T-helper 2 cell treated with Interferon-gamma antibody and Interleukin-4, amounts not matched to agents 5 μg/mL and 100 μg/mL, for 36 hours (primary cell): ENCODE results near the gene CYP39A1.

Experiments used
- DNase-seq: peaks from one replicate; pipeline ENCODE4 v3.0.0; 2021; ENCODE audit warnings: low spot score
- H3K27ac Mint-ChIP-seq: one replicate; pipeline ENCODE4 v1.8.0; 2021; ENCODE audit warnings: mild to moderate bottlenecking, mixed read lengths
- H3K27me3 Mint-ChIP-seq: one replicate; pipeline ENCODE4 v1.8.0; 2021; ENCODE audit warnings: low read depth, mixed read lengths
- H3K36me3 Mint-ChIP-seq: one replicate; pipeline ENCODE4 v1.8.0; 2021; ENCODE audit warnings: low read depth, mixed read lengths
- H3K4me1 Mint-ChIP-seq: one replicate; pipeline ENCODE4 v1.8.0; 2021; ENCODE audit warnings: low read depth, mixed read lengths
- H3K4me3 Mint-ChIP-seq: one replicate; pipeline ENCODE4 v1.8.0; 2022; ENCODE audit warnings: mild to moderate bottlenecking, moderate library complexity, mixed read lengths
- H3K9me3 Mint-ChIP-seq: one replicate; pipeline ENCODE4 v1.8.0; 2021; ENCODE audit warnings: mixed read lengths

CYP39A1 gene

DNA sequence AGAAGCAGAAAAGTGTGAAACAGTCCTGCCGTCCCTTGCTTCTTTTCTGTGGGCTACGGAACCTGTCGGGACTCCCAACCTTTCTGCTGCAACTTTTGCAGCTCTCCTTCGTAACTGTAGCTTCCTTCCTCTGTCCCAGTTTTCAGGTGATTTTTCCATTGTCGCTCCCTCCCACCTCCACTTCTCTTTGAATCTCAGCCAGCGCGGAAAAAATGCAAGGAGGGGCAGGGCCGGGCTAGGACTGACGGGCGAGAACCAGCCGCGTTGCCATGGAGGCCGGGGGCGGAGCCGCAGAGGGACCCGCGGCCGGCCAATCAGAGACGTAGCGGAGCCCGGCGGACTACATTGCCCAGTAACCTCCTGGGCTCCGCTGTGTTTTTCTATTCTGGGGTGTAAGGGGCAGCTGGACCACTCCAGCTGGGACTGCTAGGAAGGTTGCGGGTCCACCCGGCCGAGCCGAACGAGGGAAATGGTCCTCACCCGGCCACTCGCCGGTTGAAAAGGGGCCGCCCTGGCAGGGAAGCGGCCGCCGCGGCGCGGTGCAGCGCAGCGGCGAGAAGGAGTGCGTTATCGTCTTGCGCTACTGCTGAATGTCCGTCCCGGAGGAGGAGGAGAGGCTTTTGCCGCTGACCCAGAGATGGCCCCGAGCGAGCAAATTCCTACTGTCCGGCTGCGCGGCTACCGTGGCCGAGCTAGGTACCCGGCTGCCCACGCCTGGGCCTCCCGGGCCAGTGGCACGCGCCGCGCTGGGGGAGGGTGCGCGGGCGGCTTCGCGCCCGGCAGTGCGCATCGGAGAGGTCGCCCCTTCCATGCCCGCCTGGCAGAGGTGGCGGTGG lies at the start of gene CYP39A1, which contains the start of gene SLC25A27:
TSS of gene CYP39A1 (minus strand) at position 216 of the 836 bp plus-strand sequence. CDS start 236 bp downstream, outside the sequence.
TSS of gene SLC25A27 (plus strand) at position 373 of the 836 bp plus-strand sequence. CDS start at position 591, 218 bp downstream.
- peaks cover 53% of the 10 kb centered on the region for H3K27me3 Mint-ChIP-seq
- H3K27ac Mint-ChIP-seq: no peak within 1 kb of the TSS
- no peaks in the 10 kb centered on the region for H3K9me3 Mint-ChIP-seq
- H3K36me3 Mint-ChIP-seq: no peaks in the 10 kb centered on the region
- H3K4me3 Mint-ChIP-seq: peak within 1 kb of the TSS; percentile 87
- peak; percentile 84 for DNase-seq
- H3K4me1 Mint-ChIP-seq: peaks cover 17% of the 10 kb centered on the region

GRCh38 chr6:46699970-46700369 lies 47.4 kb upstream of the CYP39A1 start:
- no peak for DNase-seq
- H3K4me1 Mint-ChIP-seq: peaks cover 2% of the 10 kb centered on the region
- H3K4me3 Mint-ChIP-seq: no peak overlapping the region
- no peak overlapping the region for H3K27ac Mint-ChIP-seq
- H3K36me3 Mint-ChIP-seq: no peaks in the 10 kb centered on the region
- no peaks in the 10 kb centered on the region for H3K9me3 Mint-ChIP-seq
- H3K27me3 Mint-ChIP-seq: peaks cover 27% of the 10 kb centered on the region

GRCh38 chr6:46690911-46691451 lies 38.4 kb upstream of the CYP39A1 start:
- no peak overlapping the region for H3K4me3 Mint-ChIP-seq
- no peaks in the 10 kb centered on the region for H3K4me1 Mint-ChIP-seq
- peaks cover 20% of the 10 kb centered on the region for H3K27me3 Mint-ChIP-seq
- DNase-seq: no peak
- no peaks in the 10 kb centered on the region for H3K9me3 Mint-ChIP-seq
- no peaks in the 10 kb centered on the region for H3K36me3 Mint-ChIP-seq
- H3K27ac Mint-ChIP-seq: no peak overlapping the region

GRCh38 chr6:46690141-46690755 lies 37.6 kb upstream of the CYP39A1 start:
- no peaks in the 10 kb centered on the region for H3K9me3 Mint-ChIP-seq
- H3K27me3 Mint-ChIP-seq: peaks cover 14% of the 10 kb centered on the region
- no peak overlapping the region for H3K4me3 Mint-ChIP-seq
- H3K36me3 Mint-ChIP-seq: no peaks in the 10 kb centered on the region
- no peak for DNase-seq
- no peaks in the 10 kb centered on the region for H3K4me1 Mint-ChIP-seq
- no peak overlapping the region for H3K27ac Mint-ChIP-seq

- DNase-seq: no peak
- no peak overlapping the region for H3K27ac Mint-ChIP-seq
- H3K27me3 Mint-ChIP-seq: peaks cover 14% of the 10 kb centered on the region
- no peaks in the 10 kb centered on the region for H3K36me3 Mint-ChIP-seq
- H3K4me3 Mint-ChIP-seq: no peak overlapping the region
- no peaks in the 10 kb centered on the region for H3K4me1 Mint-ChIP-seq
- H3K9me3 Mint-ChIP-seq: no peaks in the 10 kb centered on the region
Observed at GRCh38 chr6:46689657-46690056, 37.0 kb upstream of the CYP39A1 start.

- H3K27me3 Mint-ChIP-seq: peaks cover 14% of the 10 kb centered on the region
- DNase-seq: no peak
- H3K9me3 Mint-ChIP-seq: no peaks in the 10 kb centered on the region
- no peaks in the 10 kb centered on the region for H3K36me3 Mint-ChIP-seq
- no peak overlapping the region for H3K4me3 Mint-ChIP-seq
- no peak overlapping the region for H3K27ac Mint-ChIP-seq
- H3K4me1 Mint-ChIP-seq: no peaks in the 10 kb centered on the region
Observed at GRCh38 chr6:46688966-46689335, 36.3 kb upstream of the CYP39A1 start.

GRCh38 chr6:46688117-46688965 lies 35.7 kb upstream of the CYP39A1 start:
- Mint-ChIP-seq H3K27ac (no peak overlapping the region), H3K4me1 (no peaks in the 10 kb centered on the region), H3K27me3 (peaks cover 8% of the 10 kb centered on the region), H3K4me3 (no peak overlapping the region), H3K9me3 (no peaks in the 10 kb centered on the region), H3K36me3 (no peaks in the 10 kb centered on the region)
- DNase-seq: no peak

DNA sequence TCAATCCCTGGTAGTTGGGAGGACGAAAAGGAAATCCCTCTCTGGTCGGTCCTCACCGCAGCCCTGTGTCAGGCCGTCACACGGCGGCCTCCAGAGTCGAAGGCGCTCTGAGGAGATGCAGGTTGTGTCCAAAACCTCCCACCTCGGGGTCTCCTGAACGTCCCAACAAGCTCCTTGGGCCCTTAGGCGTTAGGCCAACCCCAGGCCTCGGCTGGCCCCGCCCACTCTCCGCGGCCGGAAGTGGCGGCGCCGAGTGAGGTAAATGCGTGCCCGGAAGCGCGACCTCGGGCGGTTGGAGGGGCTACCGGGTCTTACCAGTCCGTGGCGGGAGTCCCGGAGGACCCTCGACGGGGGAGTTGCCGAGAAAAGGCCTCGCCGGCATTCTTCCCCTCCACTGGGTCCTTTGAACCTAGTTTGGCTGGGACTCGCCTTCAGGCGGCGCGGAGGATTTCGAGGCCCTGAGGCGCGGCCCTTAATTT lies 35.0 kb upstream of the CYP39A1 start, which contains the start of gene TDRD6:
TSS of gene TDRD6 (plus strand) at position 267 of the 479 bp plus-strand sequence. CDS start 244 bp downstream, outside the sequence.
- no peak for DNase-seq
- no peaks in the 10 kb centered on the region for H3K4me1 Mint-ChIP-seq
- no peak within 1 kb of the TSS for H3K27ac Mint-ChIP-seq
- H3K27me3 Mint-ChIP-seq: peaks cover 5% of the 10 kb centered on the region
- no peak within 1 kb of the TSS for H3K4me3 Mint-ChIP-seq
- no peaks in the 10 kb centered on the region for H3K36me3 Mint-ChIP-seq
- H3K9me3 Mint-ChIP-seq: no peaks in the 10 kb centered on the region

DNA sequence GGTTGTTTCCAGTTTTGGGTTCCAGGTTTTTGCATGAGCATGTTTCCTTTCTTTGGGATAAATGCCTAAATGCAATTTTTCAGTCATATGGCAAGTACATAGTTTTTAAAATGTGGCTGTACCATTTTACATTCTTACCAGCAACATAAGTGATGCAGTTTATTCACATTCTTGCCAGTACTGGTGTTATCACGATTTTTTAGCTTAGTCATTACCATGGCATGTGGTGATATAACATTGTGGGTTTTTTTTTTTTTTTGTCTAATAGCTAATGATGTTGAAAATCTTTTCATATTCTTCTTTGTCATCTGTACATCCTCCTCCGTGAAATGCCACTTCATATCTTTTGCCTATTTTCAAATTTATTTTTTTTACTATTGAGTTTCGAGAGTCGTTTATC lies 32.2 kb upstream of the CYP39A1 start:
- Mint-ChIP-seq H3K27me3 (peaks cover 4% of the 10 kb centered on the region), H3K4me1 (no peaks in the 10 kb centered on the region), H3K9me3 (no peaks in the 10 kb centered on the region), H3K36me3 (no peaks in the 10 kb centered on the region), H3K27ac (no peak overlapping the region), H3K4me3 (no peak overlapping the region)
- DNase-seq: no peak

DNA sequence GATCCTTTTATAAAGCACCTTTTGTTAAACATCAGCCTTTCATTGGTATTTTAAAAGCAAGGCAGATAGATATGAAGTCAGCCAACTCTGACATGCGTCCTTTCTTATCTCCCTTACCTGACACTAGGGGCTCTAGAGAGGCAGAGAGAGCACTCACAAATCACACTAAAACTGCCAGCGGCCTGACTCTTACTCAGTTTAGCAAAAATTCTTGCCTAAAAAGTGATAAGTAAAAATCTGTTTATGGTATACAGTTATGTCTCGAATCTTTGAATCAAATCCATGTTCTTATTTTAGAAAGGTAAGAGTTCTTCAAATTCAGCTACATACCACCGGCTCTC lies 24.7 kb upstream of the CYP39A1 start:
- no peaks in the 10 kb centered on the region for H3K36me3 Mint-ChIP-seq

GRCh38 chr6:46676604-46677313 lies 24.1 kb upstream of the CYP39A1 start:
- no peak for DNase-seq
- no peaks in the 10 kb centered on the region for H3K9me3 Mint-ChIP-seq
- H3K27me3 Mint-ChIP-seq: peaks cover 4% of the 10 kb centered on the region
- no peaks in the 10 kb centered on the region for H3K36me3 Mint-ChIP-seq
- no peak overlapping the region for H3K4me3 Mint-ChIP-seq
- H3K27ac Mint-ChIP-seq: no peak overlapping the region
- no peaks in the 10 kb centered on the region for H3K4me1 Mint-ChIP-seq

More for the DNA sequence above, 24.7 kb upstream of the CYP39A1 start:
- H3K4me1 Mint-ChIP-seq: no peaks in the 10 kb centered on the region
- no peak for DNase-seq
- H3K9me3 Mint-ChIP-seq: no peaks in the 10 kb centered on the region
- no peak overlapping the region for H3K27ac Mint-ChIP-seq
- H3K27me3 Mint-ChIP-seq: peaks cover 4% of the 10 kb centered on the region
- no peak overlapping the region for H3K4me3 Mint-ChIP-seq

GRCh38 chr6:46674410-46674809 lies 21.8 kb upstream of the CYP39A1 start:
- Mint-ChIP-seq H3K27me3 (peaks cover 2% of the 10 kb centered on the region), H3K9me3 (no peaks in the 10 kb centered on the region), H3K4me1 (no peaks in the 10 kb centered on the region), H3K27ac (no peak overlapping the region), H3K4me3 (no peak overlapping the region), H3K36me3 (no peaks in the 10 kb centered on the region)
- DNase-seq: no peak

DNA sequence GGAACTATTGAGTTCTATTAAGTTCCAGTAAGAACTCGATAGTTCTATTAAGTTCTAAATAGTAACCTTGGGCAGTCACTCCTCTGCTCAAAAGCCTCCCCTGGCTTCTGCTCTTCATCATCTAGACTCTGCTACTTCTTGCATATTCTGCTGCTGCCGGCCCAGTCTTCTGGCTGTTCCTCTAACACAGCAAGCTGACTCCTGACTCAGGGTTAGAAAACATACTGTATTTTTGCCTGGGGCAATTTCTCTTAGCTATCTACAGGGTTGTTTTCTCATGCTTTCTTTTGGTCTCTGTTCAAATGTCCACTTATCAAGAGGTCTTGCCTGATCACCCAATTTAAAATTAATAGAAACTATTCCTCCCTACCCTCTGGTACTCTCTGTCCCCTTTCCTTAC lies 14.8 kb upstream of the CYP39A1 start:
- no peaks in the 10 kb centered on the region for H3K4me1 Mint-ChIP-seq
- no peak for DNase-seq
- no peaks in the 10 kb centered on the region for H3K36me3 Mint-ChIP-seq
- no peak overlapping the region for H3K4me3 Mint-ChIP-seq
- H3K27me3 Mint-ChIP-seq: peaks cover 8% of the 10 kb centered on the region
- no peak overlapping the region for H3K27ac Mint-ChIP-seq
- H3K9me3 Mint-ChIP-seq: no peaks in the 10 kb centered on the region
